A673 (cell line): ENCODE results near the gene USH1G. TPM values are rescaled to one million over a fixed set of nuclear protein-coding genes. Genes with fewer than 3 reads are reported as not detected.

Source experiments
- BruUV-seq: library from RNA; stranded (reverse); fragments of 400-500 nt; replicated peaks from 2 replicates; lab custom pipeline; 2021; lab: Mats Ljungman, UMichigan
- CTCF ChIA-PET: fragments of 300-600 bp; sonication (Branson Sonifier 250); formaldehyde crosslinking; loops from one replicate; lab custom pipeline; 2022; ENCODE audit warnings: antibody characterized with exemption; lab: Charles Lee
- POLR2A ChIA-PET: fragments of 300-600 bp; sonication (Branson Sonifier 250); formaldehyde crosslinking; loops from one replicate; lab custom pipeline; 2022; ENCODE audit warnings: antibody characterized with exemption; ENCODE audit not compliant: low non-redundant PET; lab: Charles Lee
- DNase-seq: peaks from one replicate; pipeline ENCODE4 v3.0.0-alpha.2; 2015; ENCODE audit warnings: low spot score
- H3K27ac ChIP-seq: fragments of 200-600 bp; sonication (generic); 2 replicates; pipeline ENCODE4 v1.5.1; 2016; ENCODE audit warnings: mixed run types, low read depth, mild to moderate bottlenecking, mixed read lengths, antibody characterized with exemption, low read length; ENCODE audit not compliant: poor library complexity, severe bottlenecking
- H3K27me3 ChIP-seq: fragments of 200-600 bp; sonication (generic); replicated peaks from 2 replicates; pipeline ENCODE4 v1.6.1; 2017; ENCODE audit warnings: mixed run types, low read depth, mild to moderate bottlenecking, mixed read lengths, antibody characterized with exemption, low read length; ENCODE audit not compliant: insufficient read depth, poor library complexity
- H3K36me3 ChIP-seq: fragments of 200-600 bp; sonication (generic); 2 replicates; pipeline ENCODE4 v1.6.1; 2016; ENCODE audit warnings: mixed run types, mild to moderate bottlenecking, mixed read lengths, antibody characterized with exemption, low read length; ENCODE audit not compliant: insufficient read depth, poor library complexity, severe bottlenecking
- H3K4me1 ChIP-seq: fragments of 200-600 bp; sonication (generic); 2 replicates; pipeline ENCODE4 v1.6.1; 2017; ENCODE audit warnings: mixed run types, mild to moderate bottlenecking, mixed read lengths, antibody characterized with exemption, low read length; ENCODE audit not compliant: insufficient read depth, poor library complexity, severe bottlenecking
- H3K4me3 ChIP-seq: fragments of 200-600 bp; sonication (generic); 2 replicates; pipeline ENCODE4 v1.5.1; 2016; ENCODE audit warnings: low read depth, mixed run types, mild to moderate bottlenecking, mixed read lengths, low read length; ENCODE audit not compliant: poor library complexity, severe bottlenecking
- H3K9me3 ChIP-seq: fragments of 200-600 bp; sonication (generic); 2 replicates; pipeline ENCODE4 v1.6.1; 2016; ENCODE audit warnings: mixed run types, low read depth, mild to moderate bottlenecking, mixed read lengths, antibody characterized with exemption, low read length; ENCODE audit not compliant: poor library complexity, severe bottlenecking
- CTCF ChIP-seq: fragments of 300-800, 200-600 bp; sonication (generic); conservative IDR thresholded peaks from 2 replicates; pipeline ENCODE4 v1.5.1; 2017; ENCODE audit warnings: low read depth, mild to moderate bottlenecking, antibody characterized with exemption, low read length, moderate library complexity, mixed read lengths
- EZH2 ChIP-seq: fragments of 200-600 bp; sonication (generic); IDR thresholded peaks from 2 replicates; pipeline ENCODE4 v1.6.1; 2017; ENCODE audit warnings: borderline replicate concordance, low read depth, mild to moderate bottlenecking, mixed read lengths, antibody characterized with exemption, low read length; ENCODE audit not compliant: poor library complexity, severe bottlenecking
- intact Hi-C: fragments of 100-400 bp; cut with micrococcal nuclease; formaldehyde crosslinking; loops from one replicate; pipeline ENCODE4 v1.10.0; 2022; ENCODE audit not compliant: unreplicated experiment
- total RNA-seq: library from RNA; stranded (reverse); gene quantifications from 2 replicates; pipeline ENCODE4 v1.2.3, GENCODE V29; 2021

The USH1G gene
- total RNA-seq, 1 experiment from 2014 or later = not detected

GRCh38 chr17:74936470-74936799 lies 13.4 kb upstream of the USH1G start:
- H3K4me1 ChIP-seq = no peaks in the 10 kb centered on the region
- intact Hi-C loops = no loop called here
- no peak for TF ChIP-seq EZH2
- no peak for TF ChIP-seq CTCF
- H3K4me3 ChIP-seq = no peak overlapping the region
- ChIA-PET CTCF (interaction anchor here (0.7 kb wide), 1 partner anchor 126 kb away, joined by 5 read pairs; no protein-coding TSS in a partner anchor), POLR2A (no interaction called here)
- no peak for DNase-seq
- H3K27ac ChIP-seq = no peak overlapping the region
- no TSS peak for BruUV-seq
- H3K36me3 ChIP-seq = no peaks in the 10 kb centered on the region
- H3K9me3 ChIP-seq = no peaks in the 10 kb centered on the region
- H3K27me3 ChIP-seq = peaks cover 90% of the 10 kb centered on the region

GRCh38 chr17:74935585-74936469 lies 12.8 kb upstream of the USH1G start, which contains the start of gene OTOP3:
Gene OTOP3 (plus strand): TSS chr17:74935898. CDS start chr17:74935922, 24 bp downstream.
- peaks cover 89% of the 10 kb centered on the region for H3K27me3 ChIP-seq
- no peak within 1 kb of the TSS for H3K4me3 ChIP-seq
- ChIA-PET CTCF (interaction anchor here (0.7 kb wide), 1 partner anchor 127 kb away, joined by 5 read pairs; no protein-coding TSS in a partner anchor), POLR2A (interaction anchor here (0.5 kb wide), 1 partner anchor 1003 kb away, joined by 23 read pairs; no protein-coding TSS in a partner anchor)
- H3K4me1 ChIP-seq = no peaks in the 10 kb centered on the region
- no TSS peak for BruUV-seq
- TF ChIP-seq CTCF (no peak), EZH2 (peak; percentile 94)
- no peaks in the 10 kb centered on the region for H3K36me3 ChIP-seq
- intact Hi-C loops = no loop called here
- no peak for DNase-seq
- H3K9me3 ChIP-seq = no peaks in the 10 kb centered on the region
- no peak within 1 kb of the TSS for H3K27ac ChIP-seq

GRCh38 chr17:74935048-74935447 lies 12.0 kb upstream of the USH1G start:
- H3K27ac ChIP-seq = no peak overlapping the region
- H3K27me3 ChIP-seq = peaks cover 81% of the 10 kb centered on the region
- DNase-seq = no peak
- intact Hi-C loops = no loop called here
- no peaks in the 10 kb centered on the region for H3K4me1 ChIP-seq
- no peak overlapping the region for H3K4me3 ChIP-seq
- CTCF ChIA-PET = no interaction called here
- H3K9me3 ChIP-seq = no peaks in the 10 kb centered on the region
- BruUV-seq = no TSS peak
- TF ChIP-seq EZH2 = no peak
- TF ChIP-seq CTCF = no peak
- POLR2A ChIA-PET = no interaction called here
- H3K36me3 ChIP-seq = no peaks in the 10 kb centered on the region
